A673 (cell line): ENCODE measurements around the gene ETV6. TPM values are rescaled to one million over a fixed set of nuclear protein-coding genes. Genes with fewer than 3 reads are reported as not detected.

Experiments used
- BruUV-seq: library from RNA; stranded (reverse); fragments of 400-500 nt; replicated peaks from 2 replicates; lab custom pipeline; 2021; lab: Mats Ljungman, UMichigan
- CTCF ChIA-PET: fragments of 300-600 bp; sonication (Branson Sonifier 250); formaldehyde crosslinking; loops from one replicate; lab custom pipeline; 2022; ENCODE audit warnings: antibody characterized with exemption; lab: Charles Lee
- POLR2A ChIA-PET: fragments of 300-600 bp; sonication (Branson Sonifier 250); formaldehyde crosslinking; loops from one replicate; lab custom pipeline; 2022; ENCODE audit warnings: antibody characterized with exemption; ENCODE audit not compliant: low non-redundant PET; lab: Charles Lee
- DNase-seq: peaks from one replicate; pipeline ENCODE4 v3.0.0-alpha.2; 2015; ENCODE audit warnings: low spot score
- H3K27ac ChIP-seq: fragments of 200-600 bp; sonication (generic); 2 replicates; pipeline ENCODE4 v1.5.1; 2016; ENCODE audit warnings: mixed run types, low read depth, mild to moderate bottlenecking, mixed read lengths, antibody characterized with exemption, low read length; ENCODE audit not compliant: poor library complexity, severe bottlenecking
- H3K27me3 ChIP-seq: fragments of 200-600 bp; sonication (generic); replicated peaks from 2 replicates; pipeline ENCODE4 v1.6.1; 2017; ENCODE audit warnings: mixed run types, low read depth, mild to moderate bottlenecking, mixed read lengths, antibody characterized with exemption, low read length; ENCODE audit not compliant: insufficient read depth, poor library complexity
- H3K36me3 ChIP-seq: fragments of 200-600 bp; sonication (generic); 2 replicates; pipeline ENCODE4 v1.6.1; 2016; ENCODE audit warnings: mixed run types, mild to moderate bottlenecking, mixed read lengths, antibody characterized with exemption, low read length; ENCODE audit not compliant: insufficient read depth, poor library complexity, severe bottlenecking
- H3K4me1 ChIP-seq: fragments of 200-600 bp; sonication (generic); 2 replicates; pipeline ENCODE4 v1.6.1; 2017; ENCODE audit warnings: mixed run types, mild to moderate bottlenecking, mixed read lengths, antibody characterized with exemption, low read length; ENCODE audit not compliant: insufficient read depth, poor library complexity, severe bottlenecking
- H3K4me3 ChIP-seq: fragments of 200-600 bp; sonication (generic); 2 replicates; pipeline ENCODE4 v1.5.1; 2016; ENCODE audit warnings: low read depth, mixed run types, mild to moderate bottlenecking, mixed read lengths, low read length; ENCODE audit not compliant: poor library complexity, severe bottlenecking
- H3K9me3 ChIP-seq: fragments of 200-600 bp; sonication (generic); 2 replicates; pipeline ENCODE4 v1.6.1; 2016; ENCODE audit warnings: mixed run types, low read depth, mild to moderate bottlenecking, mixed read lengths, antibody characterized with exemption, low read length; ENCODE audit not compliant: poor library complexity, severe bottlenecking
- CTCF ChIP-seq: fragments of 300-800, 200-600 bp; sonication (generic); conservative IDR thresholded peaks from 2 replicates; pipeline ENCODE4 v1.5.1; 2017; ENCODE audit warnings: low read depth, mild to moderate bottlenecking, antibody characterized with exemption, low read length, moderate library complexity, mixed read lengths
- EZH2 ChIP-seq: fragments of 200-600 bp; sonication (generic); IDR thresholded peaks from 2 replicates; pipeline ENCODE4 v1.6.1; 2017; ENCODE audit warnings: borderline replicate concordance, low read depth, mild to moderate bottlenecking, mixed read lengths, antibody characterized with exemption, low read length; ENCODE audit not compliant: poor library complexity, severe bottlenecking
- intact Hi-C: fragments of 100-400 bp; cut with micrococcal nuclease; formaldehyde crosslinking; loops from one replicate; pipeline ENCODE4 v1.10.0; 2022; ENCODE audit not compliant: unreplicated experiment
- total RNA-seq: library from RNA; stranded (reverse); gene quantifications from 2 replicates; pipeline ENCODE4 v1.2.3, GENCODE V29; 2021

ETV6 gene
- total RNA-seq, 1 experiment from 2014 or later = 32.4 TPM

GRCh38 chr12:11723993-11724392 is 74.5 kb downstream of the ETV6 start:
- no peaks in the 10 kb centered on the region for H3K9me3 ChIP-seq
- intact Hi-C loops = no loop called here
- peaks cover 53% of the 10 kb centered on the region for H3K4me1 ChIP-seq
- no peak overlapping the region for H3K27ac ChIP-seq
- ChIA-PET CTCF (no interaction called here), POLR2A (no interaction called here)
- no peaks in the 10 kb centered on the region for H3K27me3 ChIP-seq
- BruUV-seq = no TSS peak
- TF ChIP-seq CTCF (no peak), EZH2 (no peak)
- H3K4me3 ChIP-seq = no peak overlapping the region
- DNase-seq = no peak
- H3K36me3 ChIP-seq = no peaks in the 10 kb centered on the region

GRCh38 chr12:11724888-11725311 is 75.4 kb downstream of the ETV6 start:
- ChIA-PET POLR2A (interaction anchor here (0.5 to 0.6 kb wide), 2 partner anchors 10 kb away, joined by 7 to 14 read pairs; no protein-coding TSS in a partner anchor), CTCF (no interaction called here)
- Histone ChIP-seq H3K4me3 (no peak overlapping the region), H3K27ac (no peak overlapping the region), H3K36me3 (no peaks in the 10 kb centered on the region), H3K27me3 (no peaks in the 10 kb centered on the region), H3K4me1 (peaks cover 46% of the 10 kb centered on the region), H3K9me3 (no peaks in the 10 kb centered on the region)
- intact Hi-C loops = no loop called here
- TF ChIP-seq EZH2 = no peak
- TF ChIP-seq CTCF = no peak
- peak; percentile 36 for DNase-seq
- no TSS peak for BruUV-seq

GRCh38 chr12:11725686-11726085 is 76.2 kb downstream of the ETV6 start:
- BruUV-seq = no TSS peak
- H3K27ac ChIP-seq = no peak overlapping the region
- DNase-seq = no peak
- H3K9me3 ChIP-seq = no peaks in the 10 kb centered on the region
- ChIA-PET POLR2A (no interaction called here), CTCF (interaction anchor here (0.6 kb wide), 1 partner anchor 51 kb away, joined by 3 read pairs; no protein-coding TSS in a partner anchor)
- H3K4me3 ChIP-seq = no peak overlapping the region
- intact Hi-C loops = no loop called here
- H3K27me3 ChIP-seq = no peaks in the 10 kb centered on the region
- TF ChIP-seq EZH2 (no peak), CTCF (no peak)
- H3K4me1 ChIP-seq = peaks cover 38% of the 10 kb centered on the region
- H3K36me3 ChIP-seq = no peaks in the 10 kb centered on the region
